HG03139 (cell line): ENCODE measurements around the gene KDM5A.
"Not testable (repeated sequence)": the region's sequence is repeated elsewhere in the genome, so short reads cannot be mapped to it uniquely, and the experiment has no call there.

Source experiments
- ATAC-seq: cut with Tn5 transposase; IDR thresholded peaks from one replicate; pipeline ENCODE4 v1.9.1; 2021; ENCODE audit not compliant: unreplicated experiment

The KDM5A gene

GRCh38 chr12:241266-241665, 147.9 kb downstream of the KDM5A start:
- no peak for ATAC-seq

DNA sequence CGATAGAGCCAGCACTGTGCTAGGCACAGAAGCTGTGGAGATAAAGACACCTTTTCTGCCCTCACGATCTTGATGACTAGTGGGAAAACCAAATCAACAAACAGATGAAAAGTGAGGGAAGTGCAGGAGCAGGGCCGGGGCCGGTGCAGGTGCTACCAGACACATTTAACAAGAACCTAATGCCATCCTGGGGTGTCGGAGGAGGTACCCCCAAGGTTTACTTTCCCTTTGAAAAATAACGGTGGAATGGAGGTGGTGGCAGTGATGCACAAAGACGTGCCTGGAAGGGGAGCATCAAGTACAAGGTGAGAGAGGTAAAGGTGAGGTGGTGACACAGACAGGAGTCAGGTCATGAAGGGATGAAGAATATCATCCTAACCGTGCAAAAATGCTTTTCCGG, 148.6 kb downstream of the KDM5A start:
- ATAC-seq, result no peak

DNA sequence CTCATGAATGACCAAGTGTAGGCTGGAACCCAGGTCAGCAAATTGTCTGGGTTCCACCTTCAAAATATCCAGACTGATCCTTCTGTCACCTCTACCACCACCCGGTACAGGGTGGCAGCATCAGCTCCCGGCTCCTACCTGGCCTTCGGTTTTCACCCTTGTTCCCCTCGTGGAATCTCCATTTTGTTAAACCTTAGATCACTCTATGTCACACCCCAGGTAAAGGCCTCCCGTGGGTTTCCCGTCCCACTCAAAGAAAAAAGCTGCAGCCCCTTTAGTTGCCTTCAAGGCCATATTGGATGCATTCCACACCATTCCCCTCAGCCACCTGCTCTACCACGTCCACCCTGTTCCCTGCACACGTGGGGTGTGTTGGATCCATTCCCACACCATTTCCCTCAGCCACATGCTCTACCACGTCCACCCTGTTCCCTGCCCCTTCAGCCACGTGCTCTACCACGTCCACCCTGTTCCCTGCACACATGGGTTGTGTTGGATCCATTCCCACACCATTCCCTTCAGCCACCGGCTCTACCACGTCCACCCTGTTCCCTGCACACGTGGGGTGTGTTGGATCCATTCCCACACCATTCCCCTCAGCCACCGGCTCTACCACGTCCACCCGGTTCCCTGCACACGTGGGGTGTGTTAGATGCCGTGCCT, 150.3 kb downstream of the KDM5A start:
- ATAC-seq, result no peak

DNA sequence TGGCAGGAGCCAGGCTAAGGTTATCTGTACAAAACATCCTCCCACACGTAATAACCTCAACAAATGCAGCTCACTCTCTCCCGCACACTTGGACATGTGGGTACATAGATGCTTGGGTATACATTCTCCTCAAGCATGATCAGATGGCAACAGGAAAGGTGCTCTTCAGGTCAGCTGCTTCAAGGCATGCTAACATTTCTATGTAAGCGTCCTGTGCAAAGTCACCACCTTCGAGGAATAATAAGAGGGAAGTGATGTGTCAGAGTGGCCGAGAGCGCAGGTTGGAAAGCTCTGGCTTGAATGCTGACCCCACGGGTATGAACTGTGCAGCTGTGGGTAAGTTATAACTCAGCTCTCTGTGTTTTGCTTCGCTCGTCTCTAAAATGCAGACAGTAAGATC, 151.0 kb downstream of the KDM5A start:
- no peak for ATAC-seq

DNA sequence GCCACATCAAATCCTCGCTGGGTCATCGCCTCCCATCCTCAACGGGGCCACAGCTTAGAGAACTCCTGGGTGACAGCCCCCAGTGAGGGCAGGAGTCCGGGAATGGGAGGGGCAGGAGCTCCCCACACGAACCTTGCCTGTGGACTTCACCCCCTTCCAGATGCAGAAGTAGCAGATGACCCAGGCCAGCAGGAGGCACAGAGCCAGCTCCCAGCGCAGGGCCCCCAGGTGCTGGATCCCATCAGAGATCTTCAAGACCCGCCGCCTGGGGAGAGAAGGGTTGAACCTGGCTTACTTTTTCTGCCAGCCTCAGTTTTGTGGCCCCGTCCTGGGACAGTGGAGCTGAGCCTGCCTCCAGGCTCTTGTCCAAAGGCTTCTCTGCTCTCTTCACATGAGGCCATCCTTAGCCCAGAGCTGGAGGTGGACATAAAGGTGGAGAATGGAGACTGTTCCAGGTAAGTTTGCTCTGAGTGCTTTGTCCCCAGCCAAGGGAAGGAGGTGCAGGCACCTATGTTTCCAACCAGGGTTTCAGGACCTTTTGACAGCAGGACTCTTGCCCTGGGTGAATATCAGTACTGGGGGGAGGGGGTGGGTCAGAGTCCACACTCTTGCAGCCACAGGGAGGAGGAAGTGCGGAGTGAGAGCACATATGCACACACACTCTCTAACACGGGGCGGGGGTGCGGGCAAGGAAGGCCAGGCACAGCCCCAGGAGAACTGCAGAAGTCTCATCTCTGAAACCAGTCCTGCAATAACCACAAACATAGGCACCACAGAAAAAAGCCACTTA, 151.9 kb downstream of the KDM5A start:
- ATAC-seq, result no peak

GRCh38 chr12:236445-236844, 152.7 kb downstream of the KDM5A start:
- ATAC-seq, result no peak

GRCh38 chr12:235967-236366, 153.2 kb downstream of the KDM5A start:
- not testable (repeated sequence) for ATAC-seq

- no peak for ATAC-seq
Measured at GRCh38 chr12:234891-235415, 154.2 kb downstream of the KDM5A start.

GRCh38 chr12:234019-234418, 155.1 kb downstream of the KDM5A start:
- ATAC-seq, result no peak

GRCh38 chr12:233615-233968, 155.5 kb downstream of the KDM5A start:
- ATAC-seq, result no peak

GRCh38 chr12:232731-233614, 156.1 kb downstream of the KDM5A start:
- ATAC-seq, result no peak

DNA sequence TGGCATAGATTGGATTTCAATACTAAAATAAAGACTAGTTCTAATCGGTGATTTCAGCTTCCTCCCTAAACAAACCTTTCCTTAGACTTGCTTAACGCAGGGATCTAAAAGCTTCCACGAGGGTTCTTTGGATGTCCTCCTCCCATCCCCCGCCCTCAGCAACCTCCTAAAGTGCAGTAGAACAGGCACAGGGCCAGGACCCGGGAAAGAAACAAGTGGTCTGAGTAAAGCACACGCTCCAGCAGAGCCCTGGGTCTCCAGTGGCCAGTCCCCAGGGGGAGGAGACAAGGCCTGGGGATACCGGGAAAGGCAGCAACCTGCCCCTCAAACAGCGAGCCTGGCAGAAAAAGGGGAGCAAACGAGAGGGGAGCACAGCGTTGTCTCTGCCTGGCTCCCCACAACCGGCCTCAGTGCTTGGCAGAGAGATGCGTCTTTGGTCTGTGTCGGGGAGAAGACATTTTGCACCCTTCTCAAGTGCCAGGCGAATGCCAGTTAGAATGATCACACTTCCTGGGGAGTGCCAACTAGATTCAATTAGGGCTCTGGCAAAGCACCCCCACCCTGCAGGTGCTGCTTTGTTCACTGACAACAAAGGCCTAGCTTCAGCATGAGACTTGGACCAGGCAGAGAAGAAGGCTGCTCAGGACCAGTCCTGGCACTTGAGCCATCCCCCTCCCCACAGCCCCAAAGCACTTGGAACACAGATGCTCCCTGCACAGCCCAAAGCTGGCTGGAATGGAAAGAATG, 158.0 kb downstream of the KDM5A start:
- ATAC-seq, result no peak
